HG02981 (cell line): ENCODE results near the gene EIF5AL1.
"Not testable (repeated sequence)": the region's sequence is repeated elsewhere in the genome, so short reads cannot be mapped to it uniquely, and the experiment has no call there.

Source experiments
- ATAC-seq: cut with Tn5 transposase; IDR thresholded peaks from one replicate; pipeline ENCODE4 v1.9.1; 2021; ENCODE audit warnings: mild to moderate bottlenecking, moderate library complexity; ENCODE audit not compliant: unreplicated experiment

Gene EIF5AL1

DNA sequence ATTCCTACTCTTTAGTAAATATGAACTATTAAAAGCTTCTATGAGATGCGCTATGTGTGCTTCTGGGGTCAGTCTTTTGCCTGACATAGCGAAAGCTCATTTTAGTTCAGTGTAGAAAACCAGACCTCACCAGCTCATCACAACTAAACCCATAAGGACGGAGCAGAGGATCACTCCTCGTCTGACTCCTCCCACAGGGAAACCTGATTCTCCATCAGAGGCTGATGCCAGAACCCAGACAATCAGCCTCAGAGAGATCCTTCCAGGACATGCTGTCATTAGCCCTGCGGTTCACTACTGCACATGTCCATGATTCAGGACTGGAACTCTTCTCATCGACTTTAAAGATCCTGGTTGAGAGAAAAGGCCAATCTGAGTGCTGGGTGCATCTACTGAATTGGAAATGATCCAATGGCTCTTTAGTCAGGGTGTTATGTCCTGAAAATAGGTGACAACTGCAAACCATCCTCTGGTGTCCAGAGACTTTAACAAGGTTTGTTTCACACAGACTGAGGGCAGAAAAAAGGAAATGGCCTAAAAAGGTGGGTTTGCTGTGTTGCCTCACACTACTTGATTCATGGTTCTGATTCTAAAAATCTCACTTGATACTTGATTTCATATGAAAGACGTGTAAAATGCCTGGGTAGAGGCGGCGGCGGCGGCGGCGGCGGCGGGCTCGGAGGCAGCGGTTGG is at the start of gene EIF5AL1:
Gene EIF5AL1 (plus strand): TSS at position 643 of the 693 bp plus-strand sequence. CDS start 117 bp downstream, outside the sequence.
- ATAC-seq, result not testable (repeated sequence)

DNA sequence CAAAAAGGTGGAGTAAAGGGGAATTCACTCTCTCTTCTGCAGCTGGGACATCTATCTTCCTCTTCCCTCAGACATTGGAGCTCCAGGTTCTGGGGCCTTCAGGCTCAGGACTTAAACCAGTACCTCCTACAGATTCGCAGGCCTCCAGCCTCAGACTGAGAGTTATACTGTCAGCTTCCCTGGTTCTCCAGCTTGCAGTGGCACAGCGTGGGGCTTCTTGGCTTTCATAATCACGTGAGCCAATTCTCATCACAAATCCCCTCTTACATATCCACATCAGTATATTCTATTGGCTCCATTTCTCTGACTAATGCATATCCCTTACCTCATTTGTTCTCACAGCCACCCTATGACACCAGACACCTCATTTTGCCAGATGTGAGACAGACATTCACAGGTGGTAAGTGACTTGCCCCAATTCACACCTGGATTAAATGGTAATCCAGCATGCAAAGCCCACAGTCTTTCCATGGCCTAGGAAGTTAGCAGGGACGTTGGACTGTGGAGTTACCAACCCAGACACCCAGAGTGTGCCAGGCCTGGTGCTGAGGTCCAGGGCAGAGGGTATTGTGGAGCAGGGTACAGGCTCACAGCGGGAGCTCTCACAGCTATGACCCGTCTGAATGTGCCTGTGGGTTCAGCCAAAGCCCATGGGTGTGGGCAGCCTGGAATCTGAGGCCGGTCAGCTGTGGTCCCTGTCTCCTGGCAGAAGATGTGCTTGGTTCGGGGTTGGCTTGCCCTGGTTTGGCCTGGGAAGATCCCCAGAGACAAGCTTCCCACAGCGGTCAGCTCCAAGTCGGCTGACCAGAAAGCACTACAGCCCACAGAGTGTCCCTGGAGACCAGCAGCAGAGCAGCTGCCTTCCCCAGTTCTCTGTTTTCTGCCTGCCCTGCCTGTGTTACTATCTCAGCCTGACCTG is 48.5 kb upstream of the EIF5AL1 start:
- ATAC-seq, result no peak

DNA sequence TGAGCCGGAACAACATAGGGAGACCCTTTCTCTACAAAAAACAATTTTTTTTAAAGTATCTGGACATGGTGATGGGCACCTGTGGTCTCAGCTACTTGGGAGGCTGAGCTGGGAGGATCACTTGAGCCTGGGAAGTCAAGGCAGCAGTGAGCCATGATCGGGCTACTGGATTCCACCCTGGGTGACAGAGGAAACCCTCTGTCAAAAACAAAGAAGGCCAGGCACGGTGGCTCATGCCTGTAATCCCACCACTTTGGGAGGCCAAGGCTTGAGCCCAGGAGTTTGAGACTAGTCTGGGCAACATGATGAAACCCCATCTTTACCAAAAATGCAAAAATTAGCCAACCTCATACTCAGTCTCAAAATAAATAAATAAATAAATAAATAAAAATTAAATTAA is 47.0 kb upstream of the EIF5AL1 start:
- no peak for ATAC-seq

DNA sequence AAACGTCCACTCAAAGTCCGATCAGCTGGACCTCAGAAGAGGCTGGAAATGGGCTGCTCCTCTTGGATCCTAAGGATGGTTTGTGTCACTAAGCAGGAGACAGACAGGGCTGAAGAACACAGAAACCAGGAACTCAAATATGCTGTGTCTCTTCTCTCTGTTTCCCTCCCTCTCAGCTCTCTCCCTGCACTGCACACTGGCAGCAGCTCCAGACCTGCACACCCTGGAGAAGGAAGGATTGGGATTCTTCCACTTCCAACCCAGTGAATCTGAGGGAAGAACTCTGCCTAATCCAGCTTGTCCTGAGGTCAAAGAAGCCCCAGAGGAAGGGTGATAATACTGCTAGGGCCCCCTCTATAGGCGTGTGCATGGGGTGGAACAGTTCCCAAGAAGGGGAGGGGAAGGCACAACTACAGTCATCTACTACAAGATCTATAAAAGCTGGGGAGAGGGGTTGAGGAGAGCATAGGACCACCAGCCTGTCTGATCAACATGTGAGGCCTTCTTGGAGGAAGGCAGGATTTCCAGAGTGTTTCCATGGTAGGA is 44.2 kb upstream of the EIF5AL1 start:
- ATAC-seq, result no peak

DNA sequence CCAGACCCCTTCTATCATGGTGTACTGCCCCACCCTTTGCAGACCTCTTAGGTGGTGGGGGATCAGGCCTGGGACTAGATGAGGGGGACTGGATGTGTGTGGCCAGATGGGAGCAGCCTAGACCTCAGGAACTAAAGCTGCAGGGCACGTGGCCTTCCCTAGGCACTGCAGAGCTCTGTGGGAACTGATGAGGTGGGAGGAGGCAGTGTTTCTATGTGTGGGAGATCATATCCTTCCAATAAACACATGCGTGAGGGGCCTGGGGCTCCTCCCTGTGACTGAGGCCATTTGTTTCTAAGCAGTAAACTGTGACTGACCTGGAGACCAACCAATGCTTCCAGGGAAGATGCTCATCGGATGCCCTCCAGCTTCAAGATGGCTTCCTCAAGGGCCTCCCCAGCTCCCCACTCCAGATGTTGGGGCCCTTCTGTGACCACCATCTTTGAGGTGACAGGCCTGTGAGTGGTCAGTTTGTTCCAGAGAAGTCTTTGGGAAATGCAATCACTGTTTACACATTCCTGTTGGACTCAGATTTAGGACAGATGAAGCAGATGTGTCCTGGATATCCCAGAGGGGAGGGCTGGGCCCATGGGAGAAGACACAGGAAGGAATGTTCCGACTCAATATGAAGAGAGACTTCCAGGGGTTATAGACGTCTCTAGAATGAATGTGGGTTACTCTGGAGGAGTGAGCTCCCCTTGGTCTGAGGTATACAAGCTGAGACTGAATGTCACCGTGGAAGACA is 43.3 kb upstream of the EIF5AL1 start:
- no peak for ATAC-seq

DNA sequence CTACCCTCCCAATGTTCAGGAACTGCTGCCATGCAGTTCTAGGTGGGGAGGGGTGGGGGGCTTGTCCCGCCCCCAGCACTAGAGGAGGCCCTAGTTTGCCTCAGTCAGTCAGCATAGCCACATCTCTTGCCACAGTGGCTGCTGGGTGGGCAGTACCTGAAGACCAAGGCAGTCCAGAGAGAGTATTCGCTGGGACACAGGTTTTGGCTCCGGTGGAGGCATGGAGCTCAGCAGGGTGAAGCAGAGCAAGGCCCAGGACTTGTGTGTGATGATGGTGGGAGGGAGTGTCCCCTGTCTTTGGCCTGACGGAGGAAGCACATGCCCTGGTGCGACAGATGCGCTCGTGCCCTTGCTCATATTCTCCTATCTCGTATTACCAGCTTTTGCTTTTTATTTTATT is 42.2 kb upstream of the EIF5AL1 start:
- ATAC-seq, result no peak

DNA sequence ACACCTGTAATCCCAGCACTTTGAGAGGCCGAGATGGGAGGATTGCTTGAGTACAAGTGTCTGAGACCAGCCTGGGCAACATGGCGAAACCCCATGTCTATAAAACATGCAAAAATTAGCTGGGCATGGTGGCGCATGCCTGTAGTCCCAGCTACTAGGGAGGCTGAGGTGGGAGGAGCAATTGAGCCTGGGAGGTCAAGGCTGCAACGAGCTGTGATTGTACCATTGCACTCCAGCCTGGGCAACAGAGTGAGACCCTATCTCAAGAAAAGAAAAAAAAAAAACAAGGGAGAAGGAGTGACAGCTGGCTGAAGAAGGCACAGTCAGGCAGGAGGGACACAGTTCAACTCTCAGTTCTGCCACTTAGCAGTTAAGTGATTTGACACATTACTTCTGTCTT is 40.6 kb upstream of the EIF5AL1 start:
- ATAC-seq, result no peak

DNA sequence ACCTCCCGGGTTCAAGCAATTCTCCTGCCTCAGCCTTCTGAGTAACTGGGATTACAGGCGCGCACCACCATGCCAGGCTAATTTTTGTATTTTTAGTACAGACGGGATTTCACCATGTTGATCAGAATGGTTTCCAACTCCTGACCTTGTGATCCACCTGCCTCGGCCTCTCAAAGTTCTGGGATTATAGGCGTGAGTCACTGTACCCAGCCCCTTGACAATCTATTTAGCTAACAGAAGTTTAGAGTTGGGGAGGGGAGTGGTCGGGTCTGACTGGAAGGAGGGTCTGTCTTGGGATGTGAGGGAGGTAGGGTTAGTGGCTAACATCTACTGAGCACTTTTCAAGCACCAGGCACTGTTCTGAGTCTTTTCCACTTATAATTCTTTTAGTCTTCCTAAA is 39.9 kb upstream of the EIF5AL1 start:
- ATAC-seq, result no peak

DNA sequence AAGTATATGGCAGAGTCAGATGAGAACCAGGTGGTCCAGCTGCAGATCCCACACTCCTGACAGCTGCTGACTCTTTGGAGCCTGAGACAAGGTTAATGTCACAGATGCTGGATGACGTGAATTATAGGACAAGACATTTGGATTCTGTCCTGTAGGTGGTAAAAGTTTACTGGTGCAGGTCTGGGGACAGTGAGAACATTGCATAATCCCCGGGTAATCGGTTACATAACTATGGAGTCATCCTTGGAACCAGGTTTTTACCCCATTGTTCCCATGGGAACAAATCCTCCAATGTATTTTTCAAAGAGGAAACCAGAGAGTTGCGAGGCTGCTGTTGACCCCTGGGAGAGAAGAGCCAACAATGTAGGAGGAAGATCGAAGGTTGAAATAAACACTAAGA is 39.4 kb upstream of the EIF5AL1 start:
- no peak for ATAC-seq

DNA sequence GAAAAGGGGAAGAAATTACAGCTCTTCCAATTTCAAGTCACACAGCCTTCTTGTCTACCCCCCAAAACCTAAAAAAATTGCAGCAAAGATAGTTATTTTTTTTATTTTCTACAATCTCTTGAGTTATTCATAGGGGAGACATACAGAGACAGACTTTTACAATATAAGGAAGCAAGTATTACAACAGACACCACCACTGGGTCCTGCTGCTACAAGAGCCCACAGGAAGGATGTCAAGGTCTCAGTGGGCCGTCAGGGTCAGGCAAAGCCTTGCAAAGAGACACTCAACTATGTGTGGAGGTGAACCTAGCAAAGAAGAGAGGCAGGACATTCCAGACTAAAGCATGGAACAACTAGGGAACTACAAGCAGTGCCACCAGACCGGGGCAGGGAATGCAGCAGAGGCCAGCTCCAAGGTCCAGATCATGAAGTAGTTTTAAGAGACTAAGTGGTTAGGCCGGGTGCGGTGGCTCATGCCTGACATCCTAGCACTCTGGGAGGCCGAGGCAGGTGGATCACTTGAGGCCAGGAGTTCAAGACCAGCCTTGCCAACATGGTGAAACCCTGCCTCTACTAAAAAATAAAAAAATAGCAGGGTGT is 38.7 kb upstream of the EIF5AL1 start:
- ATAC-seq, result no peak

DNA sequence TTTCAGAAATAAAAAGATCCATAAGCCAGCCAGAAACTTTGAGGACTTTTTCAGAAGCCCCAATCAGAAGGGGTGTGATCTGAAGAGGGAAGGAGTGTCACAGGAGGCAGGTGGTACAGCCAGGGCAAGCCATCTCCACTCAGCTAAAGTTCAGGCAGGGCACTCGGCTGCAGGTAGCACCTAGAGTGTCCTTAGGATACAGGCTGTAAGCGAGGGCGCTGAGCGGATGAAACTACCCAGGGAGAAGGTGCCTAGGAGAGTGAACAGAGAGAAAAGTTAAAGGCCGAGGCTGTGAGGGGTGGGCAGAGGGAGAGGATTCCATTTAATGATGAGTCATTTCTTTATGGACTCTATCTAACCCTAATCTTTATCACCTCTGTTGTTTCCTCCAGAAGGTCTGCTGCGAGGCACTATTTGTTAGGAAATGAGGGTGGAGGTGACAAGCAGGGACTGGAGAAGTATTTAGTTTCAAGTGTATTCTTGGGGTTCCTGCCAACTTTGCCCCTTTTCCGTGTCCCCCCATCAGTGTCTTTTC is 37.1 kb upstream of the EIF5AL1 start:
- no peak for ATAC-seq

DNA sequence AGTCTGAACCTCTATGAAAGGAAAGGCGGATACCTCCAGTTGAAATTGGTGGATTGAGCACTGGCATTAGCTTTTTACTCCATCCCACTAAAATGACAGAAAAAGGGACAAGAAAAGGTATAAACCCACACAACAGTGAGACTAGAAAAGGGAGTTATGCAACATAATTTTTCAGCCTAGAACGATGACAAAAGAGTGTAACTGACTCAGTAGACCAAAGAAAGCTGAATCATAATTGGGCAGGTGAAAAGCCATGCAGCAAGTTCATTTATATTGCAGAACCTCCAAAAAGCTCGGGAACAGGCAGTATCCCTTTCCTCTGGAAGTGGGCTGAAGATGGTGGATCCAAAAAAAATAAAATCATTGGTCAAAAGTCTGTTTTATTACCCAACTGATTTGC is 36.5 kb upstream of the EIF5AL1 start:
- no peak for ATAC-seq

DNA sequence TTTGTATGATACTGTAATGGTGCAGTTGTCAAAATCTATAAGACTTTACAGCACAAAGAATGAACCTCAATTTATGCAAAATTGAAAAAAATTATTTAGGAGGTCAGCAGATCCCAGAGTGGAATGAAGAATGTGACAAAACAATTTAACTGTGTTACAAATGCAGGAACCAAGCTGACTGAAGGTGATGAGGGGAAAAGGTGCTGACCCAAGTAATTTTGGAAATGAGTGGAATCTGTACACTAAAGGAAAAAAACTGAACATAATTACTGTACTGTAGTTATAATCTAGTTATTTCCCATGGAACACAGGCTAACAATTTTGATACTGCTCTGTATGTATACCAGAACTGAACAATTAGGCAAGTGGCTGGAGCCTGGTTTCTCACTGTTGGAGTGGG is 35.7 kb upstream of the EIF5AL1 start:
- no peak for ATAC-seq

DNA sequence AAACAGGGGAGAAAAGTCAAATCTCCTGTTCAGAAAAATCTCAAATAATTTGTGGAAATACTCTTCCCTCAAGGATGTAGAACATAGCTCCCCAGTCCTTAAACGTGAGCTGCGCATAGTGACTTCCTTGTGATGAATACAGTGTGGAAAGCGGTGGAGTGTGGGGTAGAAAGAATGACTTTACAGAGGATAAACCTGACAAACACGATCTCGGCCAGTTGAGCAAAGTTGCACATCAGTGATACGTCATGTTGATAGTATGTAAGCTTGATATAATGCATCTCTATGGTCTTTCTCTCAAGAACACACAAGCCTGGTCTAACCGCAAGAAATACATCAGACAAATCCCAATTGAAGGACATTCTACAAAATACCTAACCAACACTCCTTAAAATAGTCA is 34.9 kb upstream of the EIF5AL1 start:
- no peak for ATAC-seq

DNA sequence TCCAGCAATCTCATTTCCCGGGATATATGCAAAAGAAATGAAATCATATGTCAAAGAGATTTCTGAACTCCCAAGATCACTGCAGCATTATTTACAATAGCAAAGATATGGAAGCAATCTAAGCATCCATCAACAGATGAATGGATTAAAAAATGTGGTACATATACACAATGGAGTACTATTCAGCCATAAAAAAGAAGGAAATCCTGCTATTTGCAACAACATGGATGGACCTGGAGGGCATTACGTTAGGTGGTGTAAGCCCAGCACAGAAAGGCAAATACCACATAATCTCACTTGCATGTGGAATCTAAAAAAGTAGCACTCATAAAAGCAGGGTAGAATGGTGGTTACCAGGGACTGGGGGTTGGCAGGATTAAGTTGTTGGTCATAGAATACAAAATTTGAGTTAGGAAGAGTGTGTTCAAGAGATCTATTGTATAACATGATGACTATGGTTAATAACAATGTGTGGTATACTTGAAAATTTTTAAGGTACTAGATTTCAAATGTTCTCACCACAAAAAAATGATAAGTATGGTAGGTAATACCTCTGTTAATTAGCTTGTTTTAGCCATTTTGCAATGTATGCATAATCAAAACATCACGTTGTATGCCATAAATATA is 32.9 kb upstream of the EIF5AL1 start:
- no peak for ATAC-seq

DNA sequence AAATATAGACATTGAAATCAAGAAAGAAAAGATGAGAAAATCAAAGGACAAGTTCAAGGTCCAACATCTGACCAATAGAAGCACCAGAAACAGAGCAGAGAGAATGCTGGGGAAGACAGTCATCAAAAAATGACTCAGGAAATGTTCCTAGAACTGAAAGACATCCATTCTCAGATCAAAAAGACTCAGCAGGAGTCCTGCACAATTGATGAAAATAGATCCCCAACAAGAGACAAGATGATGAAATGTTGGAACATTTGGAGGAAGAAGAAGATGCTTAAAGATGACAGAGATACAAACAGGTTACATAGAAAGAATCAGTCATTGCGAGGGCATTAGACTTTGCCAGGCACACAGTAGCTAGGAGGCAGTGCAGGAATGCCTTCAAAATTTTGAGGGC is 30.0 kb upstream of the EIF5AL1 start:
- no peak for ATAC-seq

DNA sequence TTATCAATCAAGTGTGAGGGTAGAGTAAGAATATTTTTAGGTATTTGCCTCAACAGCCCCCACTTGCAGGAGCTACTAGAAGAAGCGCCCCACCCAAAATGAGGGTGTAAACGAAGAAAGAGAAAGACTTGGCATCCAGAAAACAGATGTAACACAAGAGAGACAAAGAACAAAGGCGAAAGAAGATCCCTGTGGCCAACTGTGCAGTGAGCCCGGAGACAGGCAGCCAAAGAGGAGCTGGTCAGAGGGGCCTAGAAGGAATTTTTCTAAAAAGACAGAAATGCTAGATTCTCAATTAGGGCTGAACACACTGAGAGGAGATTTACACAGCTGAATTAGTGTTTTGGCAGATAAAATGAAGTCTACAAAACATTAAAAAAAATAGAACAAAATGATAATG is 29.6 kb upstream of the EIF5AL1 start:
- no peak for ATAC-seq

DNA sequence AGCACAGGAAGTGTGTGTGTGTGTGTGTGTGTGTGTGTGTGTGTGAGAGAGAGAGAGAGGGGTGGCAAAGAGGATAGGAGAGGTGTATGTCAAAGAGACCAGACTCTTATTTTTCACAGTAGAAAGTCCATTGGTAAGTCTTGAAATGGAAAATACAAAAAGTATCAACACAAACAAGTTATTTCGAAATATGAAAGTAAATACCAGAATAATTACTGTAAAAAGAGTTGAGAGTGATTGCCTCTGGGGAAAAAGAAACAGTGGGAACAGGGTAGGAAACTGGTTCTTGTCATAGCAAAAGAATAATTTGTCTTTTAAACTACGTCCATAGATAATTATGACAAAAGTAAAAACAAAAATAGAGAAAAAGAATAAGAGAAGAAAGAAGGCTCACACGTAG is 29.0 kb upstream of the EIF5AL1 start:
- no peak for ATAC-seq

DNA sequence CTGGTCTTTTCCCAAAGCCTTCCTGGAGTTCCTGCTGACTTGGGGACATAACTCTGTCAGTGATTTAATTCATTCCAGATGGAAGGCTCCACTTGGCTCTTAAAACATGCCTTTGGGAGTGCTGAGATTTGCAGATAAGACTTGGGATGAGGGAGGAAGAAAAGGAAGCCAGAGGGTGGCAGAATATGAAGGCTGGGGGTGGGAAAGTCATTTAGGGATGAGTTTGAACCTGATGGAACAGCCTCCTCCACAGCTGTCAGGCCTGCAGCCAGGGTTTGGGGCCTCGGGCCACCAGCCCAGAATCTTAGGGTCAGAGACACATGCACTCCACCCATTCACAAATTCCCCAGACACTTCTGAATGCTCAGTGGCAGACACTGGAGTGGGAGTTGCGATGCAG is 28.4 kb upstream of the EIF5AL1 start:
- no peak for ATAC-seq

DNA sequence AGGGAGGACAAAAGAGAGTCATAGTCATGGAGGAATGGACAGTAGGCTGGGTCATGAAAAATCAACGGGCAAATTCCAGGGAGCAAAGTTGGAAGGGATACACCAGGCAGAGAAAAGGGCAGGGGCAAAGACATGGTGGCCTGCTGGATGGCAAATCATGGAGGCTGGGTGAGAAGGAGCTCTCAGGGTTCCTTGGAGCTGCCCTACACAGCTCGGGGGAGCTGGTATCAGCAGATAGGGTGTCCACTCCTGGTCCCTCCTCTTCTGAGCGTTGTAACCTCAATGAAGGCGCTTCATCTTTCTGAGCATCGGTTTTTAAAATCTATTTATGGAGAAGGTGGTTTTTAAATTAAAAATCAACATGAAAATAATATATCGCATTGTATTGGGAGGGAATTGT is 27.9 kb upstream of the EIF5AL1 start:
- no peak for ATAC-seq
